GM19463 (cell line): Measurements from ENCODE around the gene HEATR5A.
"Not testable (repeated sequence)": the region's sequence is repeated elsewhere in the genome, so short reads cannot be mapped to it uniquely, and the experiment has no call there.

Experiments
- ATAC-seq: cut with Tn5 transposase; IDR thresholded peaks from one replicate; pipeline ENCODE4 v1.9.1; 2021; ENCODE audit warnings: mild to moderate bottlenecking, moderate library complexity; ENCODE audit not compliant: unreplicated experiment

HEATR5A gene

GRCh38 chr14:31287294-31287972, 132.9 kb downstream of the HEATR5A start:
- ATAC-seq: no peak

- no peak for ATAC-seq
These were observed 133.7 kb downstream of the HEATR5A start for GRCh38 chr14:31286456-31287293.

- peak; percentile 73 for ATAC-seq
These were observed 136.6 kb downstream of the HEATR5A start for GRCh38 chr14:31283578-31284252.

GRCh38 chr14:31283153-31283552, 137.2 kb downstream of the HEATR5A start:
- ATAC-seq: peak; percentile 23

GRCh38 chr14:31280871-31281220, 139.5 kb downstream of the HEATR5A start:
- no peak for ATAC-seq

GRCh38 chr14:31280132-31280870, 140.0 kb downstream of the HEATR5A start:
- no peak for ATAC-seq

GRCh38 chr14:31278883-31279282, 141.5 kb downstream of the HEATR5A start:
- no peak for ATAC-seq

GRCh38 chr14:31277085-31277484, 143.3 kb downstream of the HEATR5A start:
- ATAC-seq: no peak

- ATAC-seq: not testable (repeated sequence)
These were observed 143.9 kb downstream of the HEATR5A start for GRCh38 chr14:31276417-31276816.

GRCh38 chr14:31275731-31276130, 144.6 kb downstream of the HEATR5A start:
- no peak for ATAC-seq

GRCh38 chr14:31271648-31272047, 148.7 kb downstream of the HEATR5A start:
- no peak for ATAC-seq

GRCh38 chr14:31270196-31270772, 150.1 kb downstream of the HEATR5A start:
- ATAC-seq: no peak

- no peak for ATAC-seq
These were observed 150.6 kb downstream of the HEATR5A start for GRCh38 chr14:31269634-31270195.

- ATAC-seq: no peak
These were observed 152.1 kb downstream of the HEATR5A start for GRCh38 chr14:31268216-31268615.

- ATAC-seq: no peak
These were observed 153.7 kb downstream of the HEATR5A start for GRCh38 chr14:31266437-31267331.

- no peak for ATAC-seq
These were observed 154.5 kb downstream of the HEATR5A start for GRCh38 chr14:31265701-31266398.

- no peak for ATAC-seq
These were observed 156.7 kb downstream of the HEATR5A start for GRCh38 chr14:31263485-31264133.
